ENCODE measurements around the gene CORO1C.
"Not testable (repeated sequence)": the region's sequence is repeated elsewhere in the genome, so short reads cannot be mapped to it uniquely, and the experiment has no call there.

DNA sequence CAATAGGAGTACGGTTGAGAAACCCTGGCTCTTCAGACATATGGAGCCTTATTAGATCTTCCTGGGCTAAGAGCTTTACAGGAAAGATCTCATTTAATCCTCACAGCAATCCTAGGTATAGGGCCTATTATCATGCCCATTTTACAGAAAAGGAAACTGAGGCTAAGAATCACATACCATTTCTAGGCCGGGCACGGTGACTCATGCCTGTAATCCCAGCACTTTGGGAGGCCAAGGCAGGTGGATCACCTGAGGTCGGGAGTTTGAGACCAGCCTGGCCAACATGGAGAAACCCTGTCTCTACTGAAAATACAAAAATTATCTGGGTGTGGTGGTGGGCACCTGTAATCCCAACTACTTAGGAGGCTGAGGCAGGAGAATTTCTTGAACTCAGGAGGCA, 19.7 kb upstream of the CORO1C start:
- TF ChIP-seq, protein P1, sequence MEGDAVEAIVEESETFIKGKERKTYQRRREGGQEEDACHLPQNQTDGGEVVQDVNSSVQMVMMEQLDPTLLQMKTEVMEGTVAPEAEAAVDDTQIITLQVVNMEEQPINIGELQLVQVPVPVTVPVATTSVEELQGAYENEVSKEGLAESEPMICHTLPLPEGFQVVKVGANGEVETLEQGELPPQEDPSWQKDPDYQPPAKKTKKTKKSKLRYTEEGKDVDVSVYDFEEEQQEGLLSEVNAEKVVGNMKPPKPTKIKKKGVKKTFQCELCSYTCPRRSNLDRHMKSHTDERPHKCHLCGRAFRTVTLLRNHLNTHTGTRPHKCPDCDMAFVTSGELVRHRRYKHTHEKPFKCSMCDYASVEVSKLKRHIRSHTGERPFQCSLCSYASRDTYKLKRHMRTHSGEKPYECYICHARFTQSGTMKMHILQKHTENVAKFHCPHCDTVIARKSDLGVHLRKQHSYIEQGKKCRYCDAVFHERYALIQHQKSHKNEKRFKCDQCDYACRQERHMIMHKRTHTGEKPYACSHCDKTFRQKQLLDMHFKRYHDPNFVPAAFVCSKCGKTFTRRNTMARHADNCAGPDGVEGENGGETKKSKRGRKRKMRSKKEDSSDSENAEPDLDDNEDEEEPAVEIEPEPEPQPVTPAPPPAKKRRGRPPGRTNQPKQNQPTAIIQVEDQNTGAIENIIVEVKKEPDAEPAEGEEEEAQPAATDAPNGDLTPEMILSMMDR (IDR thresholded peaks at IDR 0.05; ENCODE audit: insufficient read depth, low read depth, low read length): not testable (repeated sequence)
- TF ChIP-seq EZH2 (IDR thresholded peaks at IDR 0.05; ENCODE audit: insufficient read depth, low read length): not testable (repeated sequence)

Measured in astrocyte (in vitro differentiated cells and primary cell).